ENCODE data around the gene JPT1.
"Not testable (repeated sequence)": the region's sequence is repeated elsewhere in the genome, so short reads cannot be mapped to it uniquely, and the experiment has no call there.

The JPT1 gene

GRCh38 chr17:75128694-75129505 lies 25.4 kb downstream of the JPT1 start:
- TF ChIP-seq, protein P1, sequence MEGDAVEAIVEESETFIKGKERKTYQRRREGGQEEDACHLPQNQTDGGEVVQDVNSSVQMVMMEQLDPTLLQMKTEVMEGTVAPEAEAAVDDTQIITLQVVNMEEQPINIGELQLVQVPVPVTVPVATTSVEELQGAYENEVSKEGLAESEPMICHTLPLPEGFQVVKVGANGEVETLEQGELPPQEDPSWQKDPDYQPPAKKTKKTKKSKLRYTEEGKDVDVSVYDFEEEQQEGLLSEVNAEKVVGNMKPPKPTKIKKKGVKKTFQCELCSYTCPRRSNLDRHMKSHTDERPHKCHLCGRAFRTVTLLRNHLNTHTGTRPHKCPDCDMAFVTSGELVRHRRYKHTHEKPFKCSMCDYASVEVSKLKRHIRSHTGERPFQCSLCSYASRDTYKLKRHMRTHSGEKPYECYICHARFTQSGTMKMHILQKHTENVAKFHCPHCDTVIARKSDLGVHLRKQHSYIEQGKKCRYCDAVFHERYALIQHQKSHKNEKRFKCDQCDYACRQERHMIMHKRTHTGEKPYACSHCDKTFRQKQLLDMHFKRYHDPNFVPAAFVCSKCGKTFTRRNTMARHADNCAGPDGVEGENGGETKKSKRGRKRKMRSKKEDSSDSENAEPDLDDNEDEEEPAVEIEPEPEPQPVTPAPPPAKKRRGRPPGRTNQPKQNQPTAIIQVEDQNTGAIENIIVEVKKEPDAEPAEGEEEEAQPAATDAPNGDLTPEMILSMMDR (IDR thresholded peaks at IDR 0.05; ENCODE audit: borderline replicate concordance, insufficient read depth, low read depth, low read length): no peak
- H3K4me3 ChIP-seq (ENCODE audit: low read depth, low read length): no peak overlapping the region

DNA sequence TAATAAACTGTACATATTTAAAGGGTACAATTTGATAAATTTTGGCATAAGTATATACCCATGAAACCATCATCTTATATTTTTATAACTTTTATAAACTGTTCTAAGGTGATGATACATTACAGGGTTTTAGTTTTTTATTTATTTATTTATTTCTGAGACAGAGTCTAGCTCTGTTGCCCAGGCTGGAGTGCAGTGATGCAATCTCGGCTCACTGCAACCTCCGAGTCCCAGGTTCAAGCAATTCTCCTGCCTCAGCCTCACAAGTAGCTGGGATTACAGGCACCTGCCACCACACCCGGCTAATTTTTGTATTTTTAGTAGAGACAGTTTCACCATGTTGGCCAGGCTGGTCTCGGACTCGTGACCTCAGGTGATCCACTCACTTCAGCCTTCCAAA lies 26.4 kb downstream of the JPT1 start:
- not testable (repeated sequence) for H3K4me3 ChIP-seq (ENCODE audit: low read depth, low read length)

- H3K4me3 ChIP-seq (ENCODE audit: low read depth, low read length): no peak overlapping the region
- TF ChIP-seq, protein P1 (IDR thresholded peaks at IDR 0.05; ENCODE audit: borderline replicate concordance, insufficient read depth, low read depth, low read length): no peak
Observed at GRCh38 chr17:75126954-75127353, 27.4 kb downstream of the JPT1 start.

DNA sequence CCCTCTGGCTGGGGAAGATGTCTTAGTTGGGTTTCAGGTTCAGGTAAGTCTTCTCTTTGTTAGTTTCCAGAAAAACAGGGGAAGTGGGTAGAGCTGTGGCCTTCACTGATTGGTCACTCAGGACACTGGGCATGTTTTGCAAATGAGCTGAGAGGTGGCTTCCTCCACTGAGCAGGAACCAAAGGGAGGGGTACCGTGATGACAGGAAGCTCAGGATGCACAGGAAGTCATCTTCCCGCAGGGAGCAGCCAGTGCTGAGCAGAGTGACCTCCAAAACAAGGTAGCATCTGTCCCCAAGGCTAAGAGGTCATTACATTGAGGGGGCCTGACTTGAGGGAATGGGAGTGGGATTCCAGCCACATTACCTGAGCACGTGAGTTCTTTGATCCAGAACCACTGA lies 28.3 kb downstream of the JPT1 start:
- no peak overlapping the region for H3K4me3 ChIP-seq (ENCODE audit: low read depth, low read length)
- TF ChIP-seq, protein P1 (IDR thresholded peaks at IDR 0.05; ENCODE audit: borderline replicate concordance, insufficient read depth, low read depth, low read length): no peak

GRCh38 chr17:75124819-75125162 lies 29.5 kb downstream of the JPT1 start:
- H3K4me3 ChIP-seq (ENCODE audit: low read depth, low read length): no peak overlapping the region
- TF ChIP-seq, protein P1 (IDR thresholded peaks at IDR 0.05; ENCODE audit: borderline replicate concordance, insufficient read depth, low read depth, low read length): no peak

DNA sequence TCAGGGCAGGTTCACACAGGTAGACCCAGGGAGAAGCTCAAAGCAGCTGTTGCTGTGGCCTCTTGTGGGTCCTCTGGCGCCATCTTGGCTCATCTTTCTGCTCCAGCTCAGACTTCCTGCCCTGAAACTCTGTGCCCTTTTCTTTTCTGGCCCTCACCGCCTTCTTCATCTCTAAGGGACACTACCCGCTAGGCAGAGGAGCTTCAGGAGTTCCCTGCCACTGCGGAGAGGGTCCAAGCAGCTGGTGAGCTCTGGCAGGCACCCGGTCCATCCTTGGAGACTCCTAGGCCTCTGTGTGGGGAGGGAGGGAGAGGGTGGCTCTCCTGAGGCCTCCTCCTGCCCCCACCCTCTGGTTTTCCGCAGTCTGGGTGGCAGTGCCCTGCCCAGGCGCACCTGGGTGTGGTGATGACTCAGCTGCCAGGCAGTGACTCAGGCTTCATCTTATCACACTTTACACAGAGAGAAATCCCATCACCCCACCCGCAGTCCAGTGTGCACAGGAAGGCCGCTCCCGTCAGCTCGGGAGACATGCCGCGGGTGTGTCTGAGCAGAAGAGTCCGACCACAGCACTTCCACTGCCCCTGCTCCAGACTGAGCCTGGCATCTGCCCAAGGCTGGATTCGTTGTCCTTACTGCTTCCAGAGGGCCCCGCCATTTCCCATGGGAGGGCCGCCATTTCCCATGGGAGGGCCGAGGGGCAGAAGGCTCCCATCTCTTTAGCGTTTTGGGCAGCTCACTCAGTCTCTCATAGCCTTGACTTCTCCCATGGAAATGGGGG lies 30.1 kb downstream of the JPT1 start:
- TF ChIP-seq, protein P1 (IDR thresholded peaks at IDR 0.05; ENCODE audit: borderline replicate concordance, insufficient read depth, low read depth, low read length): no peak
- no peak overlapping the region for H3K4me3 ChIP-seq (ENCODE audit: low read depth, low read length)

DNA sequence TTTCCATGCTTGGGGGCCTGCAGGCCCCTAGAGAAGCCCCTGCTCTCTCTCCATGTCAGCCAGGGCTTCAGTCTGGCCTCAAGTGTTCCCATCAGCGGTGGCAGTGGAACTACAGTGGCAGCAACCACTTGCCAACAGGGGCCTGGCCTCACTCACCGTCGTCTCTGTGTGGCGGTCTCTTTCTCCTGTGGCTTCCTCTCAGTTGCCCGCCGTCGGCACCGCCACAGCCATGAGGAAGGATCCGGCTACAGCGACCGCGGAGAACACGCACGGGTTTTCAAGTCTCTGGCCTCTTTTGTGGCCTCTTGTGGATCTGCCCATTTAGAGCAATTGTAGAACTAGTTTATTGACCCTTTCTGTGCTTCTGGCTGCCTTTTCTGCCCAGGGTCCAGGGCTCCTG lies 36.0 kb downstream of the JPT1 start:
- no peak overlapping the region for H3K4me3 ChIP-seq (ENCODE audit: low read depth, low read length)
- TF ChIP-seq, protein P1 (IDR thresholded peaks at IDR 0.05; ENCODE audit: borderline replicate concordance, insufficient read depth, low read depth, low read length): no peak

Data from GM12875 (cell line).